Right atrium auricular region (tissue), 2 donors: ENCODE data around the gene MAFG. TPM values are rescaled to one million over a fixed set of nuclear protein-coding genes. Genes with fewer than 3 reads are reported as not detected.

ENCODE experiments used
- DNase-seq: peaks from one replicate; pipeline ENCODE4 v3.0.0-alpha.2; 2019; ENCODE audit warnings: low spot score
- H3K27ac ChIP-seq, 2 donors: fragments of 200-600 bp; sonication (generic); 1 replicate in 1 of 2; 2 replicates in 1 of 2; pipeline ENCODE4 v1.5.1; 2016 to 2019
- H3K27me3 ChIP-seq, 2 donors: fragments of 200-600 bp; sonication (generic); one replicate each; pipeline versions ENCODE4 v1.5.1 to v1.6.0; 2017 to 2019
- H3K36me3 ChIP-seq: fragments of 200-600 bp; sonication (generic); one replicate; pipeline ENCODE4 v1.5.1; 2016
- H3K4me1 ChIP-seq, 2 donors: fragments of 200-600 bp; sonication (generic); one replicate each; pipeline versions ENCODE4 v1.5.1 to v1.6.0; 2017 to 2019
- H3K4me3 ChIP-seq, 2 donors: fragments of 200-600 bp; sonication (generic); 1 replicate in 1 of 2; 2 replicates in 1 of 2; pipeline ENCODE4 v1.5.1; 2017 to 2019; ENCODE audit warnings: mild to moderate bottlenecking in 1 of 2, moderate library complexity in 1 of 2
- H3K9me3 ChIP-seq, 2 donors: fragments of 200-600 bp; sonication (generic); one replicate each; pipeline ENCODE4 v1.5.1; 2019
- CTCF ChIP-seq, 2 donors: fragments of 200-600 bp; sonication (generic); IDR thresholded peaks; one replicate each; pipeline ENCODE4 v1.5.1; 2019; ENCODE audit warnings: antibody characterized with exemption in 2 of 2
- total RNA-seq, 2 donors: library from RNA; depleted of rRNA; stranded (reverse); fragments of >200 nt; gene quantifications; one replicate each; pipeline ENCODE4 v1.1.0, GENCODE V29; 2016

MAFG gene
- total RNA-seq, 2 donors from 2014 or later = 21.8 to 26.5 TPM

- no peak for DNase-seq
- no peak for TF ChIP-seq CTCF (IDR thresholded peaks at IDR 0.05)
- Histone ChIP-seq H3K27me3 (no peaks in the 10 kb centered on the region), H3K9me3 (no peaks in the 10 kb centered on the region), H3K27ac (no peak overlapping the region), H3K4me3 (no peak overlapping the region), H3K36me3 (peaks cover 51% of the 10 kb centered on the region), H3K4me1 (peaks cover 0 to 12% of the 10 kb centered on the region in 2 donors)
Observed at GRCh38 chr17:81899514-81900166, 27.9 kb downstream of the MAFG start.

- no peaks in the 10 kb centered on the region for H3K27me3 ChIP-seq
- no peak for DNase-seq
- H3K27ac ChIP-seq = no peak overlapping the region
- H3K4me3 ChIP-seq = no peak overlapping the region
- peaks cover 56% of the 10 kb centered on the region for H3K36me3 ChIP-seq
- H3K9me3 ChIP-seq = no peaks in the 10 kb centered on the region
- peaks cover 0 to 12% of the 10 kb centered on the region in 2 donors for H3K4me1 ChIP-seq
- no peak for TF ChIP-seq CTCF (IDR thresholded peaks at IDR 0.05)
Observed at GRCh38 chr17:81898885-81899284, 28.6 kb downstream of the MAFG start.

GRCh38 chr17:81898029-81898866, 29.3 kb downstream of the MAFG start:
- H3K36me3 ChIP-seq = peaks cover 57% of the 10 kb centered on the region
- no peak overlapping the region for H3K27ac ChIP-seq
- no peak for DNase-seq
- H3K27me3 ChIP-seq = no peaks in the 10 kb centered on the region
- TF ChIP-seq CTCF (IDR thresholded peaks at IDR 0.05) = no peak
- peaks cover 0 to 12% of the 10 kb centered on the region in 2 donors for H3K4me1 ChIP-seq
- no peaks in the 10 kb centered on the region for H3K9me3 ChIP-seq
- no peak overlapping the region for H3K4me3 ChIP-seq

- Histone ChIP-seq H3K27ac (no peak overlapping the region), H3K4me1 (peaks cover 0 to 17% of the 10 kb centered on the region in 2 donors), H3K36me3 (peaks cover 55% of the 10 kb centered on the region), H3K4me3 (no peak overlapping the region), H3K9me3 (no peaks in the 10 kb centered on the region), H3K27me3 (no peaks in the 10 kb centered on the region)
- no peak for TF ChIP-seq CTCF (IDR thresholded peaks at IDR 0.05)
- no peak for DNase-seq
Observed at GRCh38 chr17:81895400-81895799, 32.1 kb downstream of the MAFG start.

GRCh38 chr17:81891303-81891552, 36.3 kb downstream of the MAFG start:
- Histone ChIP-seq H3K27ac (peak overlapping the region; percentile 82 to 90), H3K27me3 (no peaks in the 10 kb centered on the region), H3K4me1 (peaks cover 0 to 26% of the 10 kb centered on the region in 2 donors), H3K9me3 (no peaks in the 10 kb centered on the region), H3K4me3 (peak overlapping the region; percentile 99), H3K36me3 (peaks cover 56% of the 10 kb centered on the region)
- DNase-seq = no peak
- TF ChIP-seq CTCF (IDR thresholded peaks at IDR 0.05) = no peak
